ENCODE results near the gene KCNC1. TPM values are rescaled to one million over a fixed set of nuclear protein-coding genes. Genes with fewer than 3 reads are reported as not detected.

The KCNC1 gene
- total RNA-seq, 1 experiment from 2014 or later, result 0.04 TPM

- H2BK12ac ChIP-seq (ENCODE audit: insufficient read length, low read depth, low read length), result no peak overlapping the region
- H3K56ac ChIP-seq (ENCODE audit: insufficient read length, low read depth, low read length), result no peak overlapping the region
- no peaks in the 10 kb centered on the region for H3K79me1 ChIP-seq (ENCODE audit: insufficient read depth, low read depth, low read length, poor library complexity, severe bottlenecking)
- H3K23me2 ChIP-seq (ENCODE audit: insufficient read length, low read depth, low read length, poor library complexity, severe bottlenecking), result no peaks in the 10 kb centered on the region
- Mint-ChIP-seq H3K9me3 (no peaks in the 10 kb centered on the region), H3K4me3 (no peak overlapping the region), H3K36me3 (ENCODE audit: insufficient read depth in 1 of 3, low read depth in 3 of 3) (no peaks in the 10 kb centered on the region), H3K27me3 (ENCODE audit: low read depth) (no peaks in the 10 kb centered on the region; the same call in 1 of the 2 replicates), H3K27ac (no peak overlapping the region), H3K4me1 (peaks cover 12 to 15% of the 10 kb centered on the region in 2 experiments)
- H4K5ac ChIP-seq (ENCODE audit: insufficient read length, low read depth, low read length), result no peak overlapping the region
- no peak overlapping the region for H2BK20ac ChIP-seq (ENCODE audit: low read depth, low read length, poor library complexity, severe bottlenecking)
- H3K9me3 ChIP-seq (ENCODE audit: control insufficient read depth, low read depth, low read length), result no peaks in the 10 kb centered on the region
- H4K8ac ChIP-seq (replicated peaks; ENCODE audit: insufficient read length, low read depth, low read length), result no peak overlapping the region
- H3K14ac ChIP-seq (ENCODE audit: insufficient read depth, low read length), result no peak overlapping the region
- H2BK15ac ChIP-seq (ENCODE audit: low read depth, low read length), result no peak overlapping the region
- no peak overlapping the region for H4K91ac ChIP-seq (ENCODE audit: insufficient read length, low read depth, low read length)
- H3K27me3 ChIP-seq (ENCODE audit: insufficient read depth, low read length), result no peaks in the 10 kb centered on the region
- no peak overlapping the region for H3K18ac ChIP-seq (ENCODE audit: insufficient read length, low read depth, low read length)
- H4K20me1 ChIP-seq (ENCODE audit: control insufficient read depth, insufficient read depth, insufficient read length), result no peaks in the 10 kb centered on the region
- H3K9ac ChIP-seq (ENCODE audit: extremely low read depth, insufficient read length, low read length), result no peak overlapping the region
- no peak overlapping the region for H3K27ac ChIP-seq (ENCODE audit: insufficient read length, low read depth, low read length)
- DNase-seq, result no peak
- no peak overlapping the region for H3K23ac ChIP-seq (ENCODE audit: insufficient read length, low read depth, low read length)
- no peak for TF ChIP-seq CTCF (conservative IDR thresholded peaks at IDR 0.05)
- H3K79me2 ChIP-seq (ENCODE audit: insufficient read depth, low read length), result no peaks in the 10 kb centered on the region
- no peak overlapping the region for H2BK5ac ChIP-seq (ENCODE audit: insufficient read length, low read length)
- H2BK120ac ChIP-seq (ENCODE audit: low read depth, low read length, poor library complexity, severe bottlenecking), result no peak overlapping the region
- no peak overlapping the region for H3K4me2 ChIP-seq (ENCODE audit: insufficient read depth, insufficient read length, low read length)
- H3K4me1 ChIP-seq (ENCODE audit: insufficient read depth, low read length), result no peaks in the 10 kb centered on the region; the same call in 1 of the 2 replicates
- H3K4ac ChIP-seq (ENCODE audit: low read depth, low read length), result no peak overlapping the region
- no peak overlapping the region for H3T11ph ChIP-seq (ENCODE audit: low read length)
- H2AFZ ChIP-seq (ENCODE audit: low read length), result no peak overlapping the region
- no peak overlapping the region for H2AK5ac ChIP-seq (ENCODE audit: insufficient read length, low read length)
- WGBS (ENCODE audit: extremely low coverage, insufficient read length, low lambda C conversion rate), result no CpG with 5 or more reads among the region's 4 CpGs
Observed at GRCh38 chr11:17821648-17822400, 87.2 kb downstream of the KCNC1 start.
